Measurements from ENCODE around the gene EPHA8.

DNA sequence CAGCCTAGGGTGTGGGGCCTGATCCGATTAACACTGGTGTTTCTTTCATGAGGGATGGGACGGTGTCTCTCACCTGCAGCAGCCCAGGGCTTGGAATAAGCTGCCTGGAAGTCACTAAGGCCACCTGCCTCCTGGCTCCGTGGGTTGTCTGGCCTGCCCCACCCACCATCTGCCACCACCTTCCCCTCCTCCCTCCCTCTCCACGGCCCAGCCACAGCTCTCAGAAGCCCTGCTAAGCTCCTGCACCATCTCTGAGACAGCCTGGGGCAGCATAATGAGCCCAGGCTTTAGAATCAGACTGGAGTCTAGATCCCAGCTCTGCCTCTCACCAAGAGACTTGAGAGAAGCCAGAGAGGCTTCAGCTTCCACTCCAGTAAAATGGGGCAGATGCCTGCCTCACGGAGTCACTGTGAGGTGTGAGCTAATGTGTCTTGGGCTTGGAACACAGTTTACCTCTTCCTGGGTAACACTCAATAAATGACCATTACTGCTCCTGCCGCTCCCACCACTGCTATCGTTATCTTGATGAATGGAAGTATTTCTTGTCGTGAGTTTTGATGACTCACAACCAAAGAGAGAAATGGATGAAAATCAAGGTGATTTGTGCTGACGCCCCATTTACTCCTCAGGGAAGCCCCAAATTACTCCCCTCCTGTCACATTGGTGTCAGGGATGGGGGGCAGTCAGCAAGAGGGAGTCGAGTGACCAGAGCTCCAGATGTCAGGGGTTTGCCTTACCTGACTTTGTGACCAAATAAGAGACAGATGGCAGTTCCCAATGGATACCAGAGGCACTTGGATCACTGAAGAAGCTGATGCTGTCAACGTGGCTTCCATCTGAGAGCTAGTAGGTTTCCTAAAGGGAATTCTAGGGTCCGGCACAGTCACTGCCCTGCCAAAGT lies 49.6 kb downstream of the EPHA8 start:
- TF ChIP-seq CTCF (conservative IDR thresholded peaks at IDR 0.05; ENCODE audit: low read depth, low read length) (no peak), EZH2 (IDR thresholded peaks at IDR 0.05; ENCODE audit: low read length, unreplicated experiment) (no peak), EZH2phosphoT487 (IDR thresholded peaks at IDR 0.05; ENCODE audit: borderline replicate concordance, low read length) (no peak)

Data from PC-3 (cell line).